ENCODE results near the gene SLC52A3.

Gene SLC52A3

DNA sequence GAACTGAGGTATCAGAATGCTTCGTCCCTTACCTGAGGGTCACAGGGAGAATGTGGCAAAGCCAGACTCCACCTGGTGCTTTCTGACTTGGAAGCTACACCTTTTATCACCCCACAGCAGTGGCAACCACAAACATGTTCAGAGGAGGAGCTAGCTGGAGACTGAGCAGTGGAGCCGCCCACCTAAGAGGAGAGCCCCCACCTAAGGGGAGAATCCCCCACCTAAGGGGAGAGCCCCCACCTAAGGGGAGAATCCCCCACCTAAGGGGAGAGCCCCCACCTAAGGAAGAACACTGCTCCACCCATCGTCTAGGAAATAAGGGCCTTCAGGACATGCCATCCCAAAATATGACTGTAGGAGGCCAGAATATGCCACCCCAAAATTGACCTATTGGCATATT is 4.0 kb downstream of the SLC52A3 start:
- DNase-seq, result no peak

DNA sequence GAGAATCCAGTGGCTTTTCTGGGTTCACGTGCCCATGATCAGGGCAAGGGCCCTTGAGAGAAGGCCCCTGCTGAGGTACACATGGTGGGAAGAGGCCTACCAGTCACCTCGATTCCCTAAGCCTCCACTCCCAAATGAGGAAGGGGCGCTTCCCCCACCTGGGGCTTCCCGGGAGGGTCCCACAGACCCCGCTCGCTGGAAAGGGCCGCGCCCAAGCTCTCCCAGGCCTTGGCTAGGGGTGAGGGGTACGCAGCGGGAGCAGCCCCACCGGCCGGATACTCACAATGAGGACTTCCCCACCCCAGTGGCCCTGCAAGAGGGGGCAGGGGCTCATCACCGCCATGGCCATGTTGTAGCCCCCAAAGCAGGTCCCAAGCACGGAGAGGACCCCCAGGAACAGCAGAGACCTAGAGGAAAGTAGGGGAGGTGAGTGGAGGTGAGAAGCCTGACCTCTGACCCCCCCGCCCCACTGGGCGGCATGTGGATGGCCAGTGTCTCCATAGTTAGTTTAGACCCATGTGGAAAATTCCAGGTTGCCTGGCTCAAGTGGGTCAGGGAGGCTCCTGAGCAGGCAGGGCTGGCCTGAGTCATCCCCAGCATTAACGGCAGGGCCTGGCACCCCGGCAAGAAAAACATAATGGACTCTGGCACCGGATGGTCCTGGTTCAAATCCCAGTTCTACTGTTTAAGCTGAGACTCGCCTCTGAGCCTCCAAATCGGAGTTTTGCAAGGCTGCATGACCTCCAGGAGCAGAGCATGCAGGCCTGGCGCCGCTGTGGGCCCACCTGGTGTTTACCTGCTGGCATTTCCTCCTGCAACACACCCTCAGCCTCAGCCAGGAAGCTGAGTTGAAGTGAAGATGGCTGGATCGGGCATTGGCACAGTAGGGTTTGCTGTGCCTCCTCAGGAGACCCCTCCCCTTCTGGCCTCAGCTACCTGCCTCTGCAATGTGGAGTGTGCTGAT is 6.6 kb downstream of the SLC52A3 start:
- DNase-seq, result no peak

DNA sequence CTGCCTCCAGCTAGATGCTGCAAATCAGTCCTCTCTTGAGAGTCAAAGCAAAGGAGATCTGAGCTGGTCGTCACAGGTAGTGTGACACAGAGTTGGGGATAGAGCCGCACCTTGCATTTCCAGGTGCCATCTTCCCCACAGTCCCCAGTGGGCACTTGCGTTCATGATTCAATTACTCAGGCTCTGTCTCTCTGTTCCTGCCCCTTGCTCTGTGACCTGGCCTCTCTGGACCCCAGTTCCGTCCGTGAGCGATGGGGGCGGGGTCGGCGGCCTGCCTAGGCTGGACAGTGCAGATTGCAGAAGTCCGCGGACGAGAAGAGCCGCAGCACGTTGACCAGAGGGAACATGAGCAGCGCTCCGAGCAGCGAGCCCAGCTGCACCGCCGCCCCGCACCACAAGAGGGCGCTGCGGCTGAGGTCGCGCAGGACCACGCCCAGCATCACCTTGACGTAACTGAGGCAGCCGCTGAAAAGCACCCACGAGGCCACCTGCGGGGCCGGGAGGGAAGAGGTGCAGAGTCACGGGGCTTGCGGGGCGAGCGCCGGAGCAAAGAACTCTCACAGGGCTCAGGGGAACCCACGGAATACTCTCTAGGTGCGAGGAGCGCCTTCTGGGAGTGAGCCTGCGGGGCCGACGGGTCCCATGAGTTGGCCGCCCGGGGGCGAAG is 7.4 kb downstream of the SLC52A3 start:
- no peak for DNase-seq

DNA sequence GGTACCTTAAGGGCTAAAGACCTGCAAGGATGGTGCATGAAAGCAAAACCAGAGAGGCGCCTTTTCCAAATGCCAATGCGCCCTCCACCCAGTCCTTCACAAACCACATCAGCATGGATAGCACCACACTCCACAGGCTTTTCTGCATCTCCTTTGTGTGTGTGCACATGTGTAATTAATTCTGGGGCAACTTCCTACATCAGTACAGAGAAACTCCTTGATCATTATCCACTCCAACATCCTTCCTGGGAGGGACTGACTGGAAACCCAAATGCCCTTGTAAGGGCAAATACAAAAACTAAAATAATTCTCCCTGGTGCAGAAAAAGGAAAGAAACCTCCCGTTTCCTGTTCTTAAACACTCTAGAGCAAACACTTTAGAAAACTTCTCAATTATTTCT is 10.8 kb downstream of the SLC52A3 start:
- no peak for DNase-seq

DNA sequence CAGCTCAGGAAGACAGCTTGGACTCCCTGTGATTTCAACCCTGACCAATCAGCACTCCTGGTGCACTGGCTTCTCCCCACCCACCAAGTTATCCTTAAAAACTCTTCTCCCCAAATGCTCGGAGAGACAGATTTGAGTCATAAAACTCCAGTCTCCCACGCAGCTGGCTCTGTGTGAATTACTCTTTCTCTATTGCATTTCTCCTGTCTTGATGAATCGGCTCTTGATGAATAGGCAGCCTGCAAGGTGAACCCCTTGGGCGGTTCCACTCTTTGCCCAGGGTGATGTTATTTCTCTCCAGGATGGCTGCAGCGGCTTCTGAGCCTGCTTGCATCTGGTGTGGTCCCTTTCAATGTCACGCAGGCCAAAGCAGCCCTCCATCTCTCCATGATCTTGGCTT is 12.4 kb downstream of the SLC52A3 start:
- DNase-seq, result no peak

DNA sequence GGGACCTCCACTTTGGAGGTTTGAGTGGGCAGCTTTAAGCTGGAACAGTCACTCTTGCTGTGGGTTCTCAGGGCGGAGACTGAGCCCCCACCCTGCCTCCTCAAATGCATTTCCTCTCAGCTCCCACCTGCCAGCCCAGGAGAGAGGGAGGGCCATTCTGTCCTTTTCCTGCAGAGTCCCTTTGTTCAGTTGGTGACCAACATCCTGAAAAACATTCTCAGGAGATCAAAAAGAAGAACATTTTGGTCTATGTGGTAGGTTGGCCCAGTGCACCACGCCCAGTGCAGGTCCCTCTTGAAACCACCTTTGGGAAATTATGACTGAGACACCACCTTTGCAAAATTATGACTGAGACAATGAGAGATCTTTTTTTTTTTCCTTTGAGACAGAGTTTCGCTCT is 13.4 kb downstream of the SLC52A3 start:
- DNase-seq, result no peak

DNA sequence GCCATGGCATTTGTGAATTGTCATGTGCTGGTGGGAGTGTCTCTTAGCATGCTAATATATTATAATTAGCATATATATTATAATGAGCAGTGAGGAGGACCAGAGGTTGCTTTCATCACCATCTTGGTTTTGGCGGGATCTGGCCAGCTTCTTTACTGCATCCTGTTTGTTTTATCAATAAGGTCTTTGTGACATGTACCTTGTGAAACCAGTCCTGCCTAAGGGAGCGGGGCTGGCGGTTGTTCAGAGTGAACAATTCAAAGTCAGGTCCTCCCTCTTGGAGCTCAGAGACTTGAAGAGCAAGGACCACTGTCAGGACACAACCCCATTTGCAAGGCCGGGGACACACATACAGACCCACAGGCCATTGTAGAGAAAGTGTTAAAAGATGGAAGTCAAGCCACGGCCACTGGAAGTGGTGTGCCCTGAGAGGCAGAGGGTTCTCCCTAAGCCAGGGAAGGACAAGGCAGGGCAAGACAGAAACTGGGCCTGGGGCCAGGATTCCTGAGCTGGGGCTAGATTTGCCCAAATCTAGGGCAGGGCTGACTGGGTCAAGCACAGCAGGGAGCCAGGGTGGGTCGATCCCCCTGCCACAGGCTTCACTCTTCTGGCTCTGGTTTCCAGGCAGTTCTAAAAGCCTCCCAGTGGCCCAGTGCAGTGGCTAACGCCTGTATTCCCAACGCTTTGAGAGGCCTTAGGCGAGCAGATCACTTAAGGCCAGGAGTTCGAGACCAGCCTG is 14.2 kb downstream of the SLC52A3 start:
- no peak for DNase-seq

DNA sequence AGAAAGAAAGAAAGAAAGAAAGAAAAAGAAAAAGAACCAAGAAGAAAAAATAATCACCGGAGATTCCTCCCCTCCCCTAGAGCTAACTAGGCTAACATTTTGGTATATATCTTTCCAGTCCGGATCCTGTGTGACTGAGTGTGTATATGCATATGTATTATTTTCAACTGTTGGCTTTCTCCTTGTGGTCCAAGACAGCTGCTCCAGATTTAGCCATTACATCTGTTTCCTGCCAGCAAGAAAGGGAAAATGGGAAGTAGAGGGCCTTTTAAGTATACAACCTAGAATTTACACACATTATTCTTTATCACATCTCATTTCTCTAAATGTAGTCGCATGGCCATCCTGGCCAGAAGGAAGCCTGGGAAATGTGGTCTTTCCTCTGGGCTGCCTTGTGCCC is 15.2 kb downstream of the SLC52A3 start:
- DNase-seq, result no peak

DNA sequence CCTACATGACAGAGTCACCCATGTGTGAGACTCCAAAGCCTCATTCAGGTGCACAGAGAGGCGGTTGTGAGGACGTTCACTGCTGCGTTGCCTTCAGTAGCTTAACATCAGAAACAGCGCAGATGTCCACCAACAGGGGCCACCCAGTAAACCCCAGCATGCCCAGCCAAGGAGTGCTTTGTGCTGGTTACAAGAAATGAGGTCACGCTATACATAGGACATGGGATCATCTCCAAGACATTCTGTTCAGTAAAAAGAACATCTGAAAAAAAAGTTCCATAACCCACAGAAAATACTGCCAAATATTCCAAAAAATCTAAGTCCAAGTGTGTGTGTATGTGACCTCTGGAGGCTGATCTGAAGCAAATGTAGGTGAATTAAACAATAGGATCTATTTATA is 16.0 kb downstream of the SLC52A3 start:
- no peak for DNase-seq

DNA sequence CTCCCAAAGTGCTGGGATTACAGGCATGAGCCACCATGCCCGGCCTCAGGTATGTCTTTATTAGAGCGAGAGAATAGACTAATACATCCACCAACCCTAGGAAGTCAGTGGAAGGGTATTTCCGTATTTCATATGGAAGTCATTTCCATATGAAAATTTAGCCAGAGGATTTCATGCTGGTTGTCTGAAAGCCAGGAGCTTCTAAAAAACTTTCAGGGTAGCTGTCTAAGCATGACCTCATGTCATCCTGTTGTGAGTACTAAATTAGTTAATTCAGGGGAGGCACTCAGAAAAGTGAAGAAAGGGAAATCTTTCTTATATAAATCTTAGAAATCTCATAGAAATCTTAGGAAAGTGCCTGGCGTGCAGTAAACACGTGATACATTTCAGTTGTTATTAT is 16.5 kb downstream of the SLC52A3 start:
- no peak for DNase-seq

DNA sequence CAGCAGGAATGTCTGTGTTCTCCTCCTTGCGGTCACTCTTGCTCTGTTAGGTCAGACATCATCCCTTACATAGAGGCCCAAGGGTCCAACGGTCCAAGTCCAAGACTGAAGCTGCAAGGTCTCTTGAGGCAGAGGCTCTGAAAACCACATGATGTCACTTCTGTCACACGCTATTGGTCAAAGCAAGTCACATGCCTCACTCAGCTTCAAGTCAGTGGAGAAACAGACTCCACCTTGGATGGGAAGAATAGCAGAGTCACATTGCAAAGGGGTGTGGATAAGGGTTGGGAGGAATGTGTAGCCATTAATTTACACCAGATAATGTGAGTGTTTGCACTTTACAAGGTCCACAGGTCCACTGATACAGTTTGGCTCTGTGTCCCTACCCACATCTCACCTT is 17.5 kb downstream of the SLC52A3 start:
- peak; percentile 43 for DNase-seq

DNA sequence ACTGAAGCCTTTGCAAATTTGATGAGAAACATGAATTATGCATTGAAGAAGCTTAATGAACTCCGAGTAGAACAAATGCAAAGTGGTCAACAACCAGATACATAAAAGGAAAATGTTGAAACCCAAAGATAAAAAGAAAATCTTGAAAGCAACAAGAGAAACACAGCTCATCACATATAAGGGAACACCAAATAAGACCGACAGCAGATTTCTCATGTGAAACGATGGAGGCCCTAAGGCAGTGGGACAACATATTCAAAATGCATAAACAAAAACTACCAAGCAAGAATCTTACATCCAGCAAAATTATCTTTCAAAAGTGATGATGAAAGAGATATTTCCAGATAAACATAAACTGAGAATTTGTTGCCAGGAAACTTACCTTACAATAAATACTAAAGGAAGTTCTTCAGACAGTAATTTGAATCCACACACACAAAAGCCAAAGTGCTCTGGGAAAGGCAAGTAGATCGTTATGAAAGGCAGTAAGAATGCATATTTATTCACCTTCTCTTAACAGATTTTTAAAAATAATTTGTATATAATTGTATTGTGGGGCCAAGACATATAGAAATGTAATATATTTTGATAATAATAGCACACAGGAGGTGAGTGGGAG is 22.5 kb downstream of the SLC52A3 start:
- peak; percentile 61 for DNase-seq

DNA sequence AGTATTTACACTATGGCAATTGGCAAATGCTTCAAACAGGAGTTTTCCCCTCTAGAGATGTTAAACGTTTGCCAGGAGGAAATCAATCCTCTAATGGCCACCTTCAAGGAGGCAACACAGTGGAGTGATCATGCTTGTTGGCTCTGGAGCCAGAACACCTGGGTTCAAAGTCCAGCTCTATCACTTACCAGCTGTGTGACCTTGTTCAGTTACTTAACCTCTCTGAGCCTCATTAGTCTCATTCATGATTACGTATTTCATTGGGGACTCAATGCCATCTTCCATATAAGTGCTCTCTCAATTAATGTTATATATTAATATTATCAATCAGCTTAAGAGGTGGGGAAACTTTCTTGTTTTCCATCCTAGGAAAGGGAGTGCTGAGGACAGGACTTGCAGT is 26.1 kb downstream of the SLC52A3 start:
- no peak for DNase-seq

DNA sequence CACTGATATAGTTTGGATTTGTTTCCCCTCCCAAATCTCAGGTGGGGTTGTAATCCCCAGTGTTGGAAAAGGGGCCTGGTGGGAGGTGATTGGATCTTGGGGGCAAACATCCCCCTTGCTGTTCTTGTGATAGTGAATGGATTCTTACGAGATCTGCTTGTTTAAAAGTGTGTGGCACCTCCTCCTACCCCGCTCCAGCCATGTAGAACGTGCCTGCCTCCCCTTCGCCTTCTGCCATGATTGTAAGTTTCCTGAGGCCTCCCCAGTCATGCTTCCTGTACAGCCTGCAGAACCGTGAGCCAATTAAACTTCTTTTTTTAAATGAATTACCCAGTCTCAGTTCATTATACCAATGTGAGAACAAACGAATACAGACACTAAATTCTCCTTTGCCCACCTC is 26.7 kb downstream of the SLC52A3 start:
- DNase-seq, result no peak

DNA sequence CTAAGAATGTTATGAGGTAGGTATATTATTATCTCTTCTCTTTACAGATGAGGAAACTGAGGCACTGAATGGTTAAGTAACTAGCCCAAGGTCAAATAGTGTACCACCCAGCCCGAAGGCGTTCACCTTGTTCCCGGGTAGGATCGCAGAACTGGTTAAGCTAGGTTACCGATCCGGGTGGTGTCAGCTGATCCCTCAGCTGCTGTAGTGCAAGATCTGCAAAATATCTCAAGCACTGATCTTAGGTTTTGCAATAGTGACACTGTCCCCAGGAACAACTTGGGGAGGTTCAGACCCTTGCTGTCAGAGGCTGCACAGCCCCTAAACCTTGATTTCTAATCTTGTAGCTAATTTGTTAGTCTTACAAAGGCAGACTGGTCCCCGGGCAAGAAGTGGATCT is 28.1 kb downstream of the SLC52A3 start:
- DNase-seq, result no peak

DNA sequence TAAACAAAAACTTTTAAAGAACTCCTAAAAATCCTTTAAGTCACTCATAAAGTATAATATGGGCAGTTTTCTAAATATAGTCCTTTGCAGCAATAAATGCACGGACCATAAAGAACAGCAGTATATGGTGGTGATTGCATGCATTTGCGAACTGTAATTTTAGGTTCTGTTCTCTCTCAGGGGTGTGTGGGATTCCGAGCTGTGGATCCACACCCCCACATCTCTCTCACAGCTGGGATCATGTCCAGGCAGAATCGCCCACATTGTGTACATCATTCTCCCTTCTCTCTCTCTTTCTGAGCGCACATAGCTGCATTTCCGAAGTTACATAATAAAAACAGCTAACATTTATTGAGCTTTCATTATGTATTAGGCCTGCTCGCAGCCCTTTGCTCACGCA is 28.6 kb downstream of the SLC52A3 start:
- DNase-seq, result no peak

DNA sequence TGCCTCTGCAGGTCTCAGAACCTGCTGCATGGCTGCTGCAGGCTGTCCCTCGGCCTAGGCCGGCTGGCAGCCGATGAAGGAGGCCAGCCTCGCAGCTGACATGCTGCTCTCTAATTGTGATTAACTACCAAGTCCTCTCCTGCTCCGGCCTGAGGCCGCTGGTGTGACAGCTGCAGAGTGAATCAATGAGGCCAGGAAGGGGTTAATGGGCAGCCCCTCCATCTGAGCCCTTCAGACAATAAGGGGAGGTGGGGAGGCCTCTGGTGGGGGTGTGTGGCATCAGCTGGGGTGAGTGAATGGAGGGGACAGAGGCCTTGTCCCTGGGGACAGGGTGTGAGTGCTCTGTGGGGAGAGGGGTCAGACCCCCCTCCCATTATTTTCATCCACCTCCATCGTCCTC is 34.4 kb downstream of the SLC52A3 start:
- DNase-seq, result no peak

DNA sequence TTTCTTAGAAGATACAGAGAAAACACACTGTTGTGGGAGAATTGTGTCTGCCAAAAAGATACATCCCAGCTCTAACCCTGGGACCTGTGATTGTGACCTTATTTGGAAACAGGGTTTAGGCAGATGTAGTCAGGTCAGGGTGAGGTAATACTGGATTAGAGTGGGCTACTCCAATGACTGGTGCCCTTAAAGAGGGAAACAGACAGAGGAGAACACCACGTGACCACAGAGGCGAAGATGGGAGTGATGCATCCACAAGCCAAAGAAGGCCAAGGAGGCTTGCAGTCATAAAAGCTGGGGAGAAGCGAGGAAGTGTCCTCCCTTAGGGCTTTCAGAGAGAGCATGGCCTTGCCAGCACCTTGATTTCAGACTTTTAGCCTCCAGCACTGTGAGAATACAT is 35.6 kb downstream of the SLC52A3 start:
- DNase-seq, result peak; percentile 16

DNA sequence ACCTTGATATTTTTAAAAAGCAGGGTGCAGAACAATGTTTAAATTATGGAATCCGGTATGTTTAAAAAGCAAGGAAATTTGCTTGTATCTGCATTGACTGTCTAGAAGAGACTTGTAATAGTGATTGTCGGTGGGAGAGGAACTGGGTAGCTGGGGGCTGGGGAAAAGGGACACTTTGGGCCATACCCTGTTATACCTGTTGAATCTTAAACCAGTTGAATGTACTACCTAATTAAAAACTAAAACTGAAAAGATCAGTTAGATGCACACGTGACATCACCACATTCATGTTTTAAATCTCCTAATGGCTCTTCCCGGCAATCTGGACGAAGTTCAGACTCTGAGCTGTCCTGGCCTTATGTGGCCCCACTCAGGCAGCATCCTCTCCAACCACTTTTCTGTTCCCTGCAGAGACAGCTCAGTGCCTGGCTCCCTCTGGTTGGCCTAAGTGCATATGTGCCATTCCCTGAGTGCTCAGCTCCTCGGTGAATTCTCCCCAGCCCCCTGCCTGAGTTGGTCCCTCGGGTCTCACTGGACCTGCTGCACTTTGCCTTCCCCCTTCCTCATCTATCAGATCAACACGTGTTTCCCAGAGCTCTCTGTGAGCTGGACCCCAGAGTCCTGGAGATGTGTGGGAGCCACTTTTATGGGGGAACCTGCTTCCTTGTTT is 36.3 kb downstream of the SLC52A3 start:
- no peak for DNase-seq

DNA sequence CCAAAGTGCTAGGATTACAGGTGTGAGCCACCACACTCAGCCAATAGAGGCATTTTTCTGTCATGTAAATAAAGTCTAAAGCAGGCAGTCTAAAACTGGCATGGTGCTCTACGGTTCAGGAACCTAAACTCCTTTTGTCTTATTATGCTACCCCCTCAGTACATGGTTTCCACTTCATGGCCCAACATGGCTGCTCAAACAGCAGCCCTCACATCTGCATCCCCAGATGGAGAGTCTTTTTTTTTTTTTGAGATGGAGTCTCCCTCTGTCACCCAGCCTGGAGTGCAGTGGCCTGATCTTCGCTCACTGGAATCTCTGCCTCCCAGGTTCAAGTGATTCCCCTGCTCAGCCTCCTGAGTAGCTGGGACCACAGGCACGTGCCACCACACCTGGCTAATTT is 38.3 kb downstream of the SLC52A3 start:
- DNase-seq, result no peak

DNA sequence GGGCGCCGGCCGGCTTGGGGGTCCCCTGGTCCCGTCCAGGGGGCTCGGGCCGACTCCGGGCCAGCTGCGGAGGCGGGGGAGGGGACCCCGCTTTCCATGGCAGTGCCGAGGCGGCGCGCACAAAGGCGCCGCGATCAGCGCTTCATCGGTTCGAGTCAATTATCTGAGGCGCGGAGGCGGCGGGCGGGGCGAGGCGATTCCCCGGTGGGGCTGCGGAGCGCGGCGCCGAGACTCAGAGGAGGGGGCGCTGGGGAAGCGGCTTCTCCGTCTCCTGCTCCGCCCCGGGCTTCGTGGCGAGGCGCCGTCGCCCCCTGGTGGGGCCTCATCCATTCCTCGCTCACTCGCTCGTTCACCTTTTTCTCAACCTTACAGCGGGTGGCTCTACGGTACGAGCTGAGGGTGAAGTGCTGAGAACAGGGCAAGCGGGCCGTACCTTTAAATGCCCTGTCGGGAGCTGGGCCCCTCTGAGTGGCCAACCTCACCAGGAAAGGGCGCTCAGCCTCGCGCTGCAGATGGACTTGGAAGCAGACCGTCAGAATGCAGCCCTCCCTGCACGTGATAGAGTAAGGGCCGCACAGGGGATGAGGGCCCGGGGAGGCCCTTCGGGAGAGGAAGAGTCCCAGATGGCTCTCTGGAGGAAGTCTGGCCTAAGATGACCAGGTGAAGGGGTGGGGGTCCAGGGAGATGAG is 39.9 kb downstream of the SLC52A3 start:
- peak; percentile 90 for DNase-seq

DNA sequence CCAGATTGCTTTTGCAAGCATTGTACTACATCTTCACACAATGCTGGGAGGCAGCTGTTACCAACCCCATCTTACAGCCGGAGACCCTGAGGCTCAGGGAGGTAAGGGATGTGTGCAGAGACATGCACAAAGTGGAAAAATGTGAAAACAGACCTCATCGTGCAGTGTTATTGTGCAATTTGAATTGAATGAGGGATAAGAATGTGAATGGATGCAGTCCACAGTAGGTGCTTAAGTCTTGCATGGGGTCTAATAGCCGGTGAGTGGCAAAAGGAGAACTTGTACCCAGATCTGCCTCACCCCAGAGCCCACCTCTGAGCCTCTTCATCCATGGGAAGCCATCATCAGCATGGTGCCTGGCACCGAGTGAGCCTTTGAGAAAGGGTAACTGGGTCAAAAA is 42.1 kb downstream of the SLC52A3 start:
- DNase-seq, result no peak

All from OCI-M1 (cell line).